GM03348 (cell line): Measurements from ENCODE around the gene ILF3.
"Not testable (repeated sequence)": the region's sequence is repeated elsewhere in the genome, so short reads cannot be mapped to it uniquely, and the experiment has no call there.

Experiments
- DNase-seq: peaks from one replicate; pipeline ENCODE4 v3.0.0; 2012; ENCODE audit warnings: low spot score

Gene ILF3

GRCh38 chr19:10642473-10643171 lies 11.5 kb upstream of the ILF3 start:
- DNase-seq: no peak

- DNase-seq: no peak
Observed at GRCh38 chr19:10643172-10643967, 10.8 kb upstream of the ILF3 start.

GRCh38 chr19:10643968-10644259 lies 10.2 kb upstream of the ILF3 start:
- no peak for DNase-seq

DNA sequence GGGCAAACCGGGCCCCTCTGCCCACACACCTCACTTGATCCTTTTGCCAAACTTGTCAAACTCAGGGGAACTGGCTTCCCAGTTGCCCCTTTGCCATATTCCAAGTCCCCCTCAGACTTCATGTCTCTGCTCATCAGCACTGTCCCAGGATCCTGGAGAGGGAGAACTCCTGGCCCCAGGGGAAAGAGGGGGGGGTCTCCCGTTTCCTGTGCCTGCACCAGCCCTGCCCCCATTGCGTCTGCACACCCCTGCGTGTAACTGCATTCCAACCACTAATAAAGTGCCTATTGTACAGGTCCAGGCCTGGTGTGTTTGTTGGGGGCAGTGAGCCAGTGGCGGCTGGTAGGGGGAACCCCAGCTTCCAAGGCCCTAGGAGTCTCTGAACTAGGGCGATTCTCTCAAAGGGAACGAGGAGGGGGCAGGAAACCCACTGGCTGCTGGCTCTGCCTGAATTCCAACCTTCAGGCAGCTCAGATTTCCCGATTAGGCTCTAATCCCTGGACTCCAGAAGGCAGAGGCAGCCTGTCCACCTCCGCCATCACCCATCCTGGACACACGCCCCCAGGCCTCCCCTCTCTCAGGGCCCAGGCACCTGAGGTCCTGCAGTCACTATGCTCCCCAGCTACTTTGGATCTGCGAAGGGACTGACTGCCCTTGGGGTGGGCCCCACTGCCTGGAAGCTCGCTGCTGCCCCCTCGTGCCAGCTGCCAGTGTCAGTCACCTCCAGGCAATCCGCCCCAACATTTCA lies 9.7 kb upstream of the ILF3 start:
- peak; percentile 94 for DNase-seq

DNA sequence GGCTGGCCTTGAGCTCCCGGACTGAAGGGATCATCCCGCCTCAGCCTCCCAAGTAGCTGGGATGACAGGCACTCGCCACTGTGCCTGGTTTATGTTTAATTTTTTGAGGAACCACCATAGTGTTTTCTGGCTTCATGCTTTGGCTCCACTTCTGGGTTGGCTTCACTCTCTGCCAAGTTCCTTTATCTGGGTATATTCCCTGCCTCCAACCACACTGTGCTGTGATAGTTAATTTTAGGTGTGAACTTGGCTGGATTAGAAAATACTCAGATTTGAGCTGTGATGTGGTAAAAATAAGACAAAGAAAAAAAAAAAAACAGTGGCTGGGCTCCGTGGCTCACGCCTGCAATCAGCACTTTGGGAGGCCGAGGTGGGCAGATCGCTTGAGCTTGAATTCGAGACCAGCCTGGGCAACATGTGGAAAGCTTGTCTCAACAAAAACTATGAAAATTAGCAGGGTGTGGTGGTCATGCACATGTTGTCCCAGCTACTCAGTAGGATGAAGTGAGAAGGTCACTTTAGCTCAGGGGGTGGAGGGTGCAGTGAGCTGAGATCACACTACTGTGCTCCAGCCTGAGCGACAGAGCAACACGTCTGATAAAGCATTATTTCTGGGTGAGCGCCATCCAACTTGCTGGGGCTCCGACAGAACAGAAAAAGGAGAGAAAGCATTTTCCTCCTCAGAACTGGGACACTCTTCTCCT lies 7.5 kb upstream of the ILF3 start:
- no peak for DNase-seq

GRCh38 chr19:10648360-10648759 lies 5.8 kb upstream of the ILF3 start:
- no peak for DNase-seq

DNA sequence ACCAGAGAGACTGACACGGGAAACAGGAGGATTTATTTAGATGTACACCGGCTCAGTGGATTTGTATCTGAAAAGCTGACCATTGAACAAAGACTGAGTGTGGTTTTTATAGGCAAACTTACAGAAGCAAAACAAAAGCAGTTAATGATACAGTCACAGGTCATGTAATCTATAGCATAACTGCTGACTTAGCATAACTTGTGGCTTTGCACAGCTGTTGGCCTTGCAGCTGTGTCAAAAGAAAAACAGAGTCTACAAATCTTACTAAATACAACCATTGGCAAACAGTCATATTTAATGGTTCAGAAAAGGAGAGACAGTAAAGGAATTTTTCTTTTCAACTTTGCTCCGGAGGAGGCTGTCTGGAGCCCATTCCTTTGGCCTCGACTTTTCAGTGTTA lies 2.3 kb upstream of the ILF3 start:
- no peak for DNase-seq

GRCh38 chr19:10653482-10653731 lies 739 bp upstream of the ILF3 start:
- DNase-seq: no peak

DNA sequence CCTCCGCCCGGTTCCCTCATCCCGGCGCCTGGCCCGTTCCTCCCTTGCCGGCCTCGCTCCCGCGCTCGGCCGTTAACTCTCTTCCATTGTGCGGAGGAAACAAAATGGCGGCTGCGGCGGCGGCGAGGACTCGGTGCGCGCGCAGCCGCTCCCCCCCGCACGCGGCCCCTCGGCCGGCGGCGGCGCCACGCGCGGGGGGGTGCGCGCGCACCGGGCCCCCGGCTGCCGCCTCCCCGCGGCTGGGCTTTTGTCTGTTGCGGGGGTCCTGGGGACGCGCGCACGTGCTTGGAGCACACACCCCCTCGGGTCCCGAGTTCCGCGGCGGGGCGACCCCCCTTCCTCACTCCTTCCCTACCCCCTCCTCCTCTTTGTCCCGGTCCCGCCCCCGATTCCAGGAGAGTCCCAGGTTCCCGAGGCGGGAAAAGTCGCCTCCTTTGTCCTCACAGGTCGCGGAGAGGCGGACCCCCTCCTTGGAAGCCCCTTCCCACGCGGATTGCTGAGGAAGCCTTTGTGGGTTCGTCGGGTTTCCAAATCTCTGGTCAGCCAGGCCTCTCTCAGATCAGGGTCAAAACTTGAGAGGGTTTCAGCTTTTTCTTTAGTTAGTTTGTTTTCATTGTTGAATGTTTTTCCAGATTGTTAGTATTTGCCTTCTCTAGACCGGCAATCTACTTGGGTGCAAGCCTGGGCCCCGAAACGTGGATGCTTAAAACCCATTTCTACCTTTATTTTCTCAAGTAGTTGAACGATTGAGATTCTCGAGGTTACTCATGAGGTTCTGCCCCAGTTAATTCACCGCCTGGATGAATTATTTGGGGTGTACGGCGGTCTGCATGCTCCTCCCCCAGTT lies 687 bp downstream of the ILF3 start:
- DNase-seq: peak; percentile 96

DNA sequence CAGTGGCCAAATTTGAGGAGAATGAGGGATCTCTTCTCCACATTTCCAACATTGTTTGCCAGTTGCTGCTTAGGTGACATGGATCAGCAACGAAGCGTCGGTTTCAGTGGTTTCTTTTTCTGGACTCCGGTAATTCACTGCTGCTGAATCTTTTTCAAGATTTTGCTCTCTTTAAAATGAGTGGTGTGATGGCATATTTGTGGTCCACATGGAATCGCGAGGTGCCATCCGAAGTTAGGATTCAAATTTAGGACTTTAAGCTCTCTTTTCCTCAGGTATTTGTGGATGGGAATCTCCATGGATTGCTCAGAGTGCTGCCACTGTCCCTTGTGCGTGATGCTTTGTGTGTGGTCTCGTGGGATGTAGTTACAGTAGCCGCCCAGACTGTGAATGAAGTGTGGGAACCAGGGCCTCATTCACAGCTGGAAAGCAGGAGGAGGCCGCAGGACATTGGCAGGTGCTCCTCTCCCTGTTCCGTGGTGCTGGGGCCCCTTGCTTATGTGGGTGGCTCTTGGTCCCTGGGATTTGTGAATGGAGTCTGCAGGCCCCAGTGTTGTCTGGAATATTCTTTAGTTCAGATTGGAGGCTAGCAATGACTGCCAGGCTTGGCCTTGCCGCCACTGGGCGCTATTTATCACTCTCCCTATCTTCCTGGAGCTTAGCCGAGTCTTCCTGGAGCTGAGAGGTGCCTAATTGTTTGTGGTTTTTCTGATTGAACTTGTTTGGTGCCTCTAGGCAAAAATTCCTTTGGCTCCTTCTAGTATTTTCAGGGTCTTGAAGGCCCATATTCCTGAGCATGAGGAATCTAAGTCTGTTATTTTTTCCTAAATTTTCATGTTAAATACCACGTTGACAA lies 1.5 kb downstream of the ILF3 start:
- DNase-seq: peak; percentile 26

DNA sequence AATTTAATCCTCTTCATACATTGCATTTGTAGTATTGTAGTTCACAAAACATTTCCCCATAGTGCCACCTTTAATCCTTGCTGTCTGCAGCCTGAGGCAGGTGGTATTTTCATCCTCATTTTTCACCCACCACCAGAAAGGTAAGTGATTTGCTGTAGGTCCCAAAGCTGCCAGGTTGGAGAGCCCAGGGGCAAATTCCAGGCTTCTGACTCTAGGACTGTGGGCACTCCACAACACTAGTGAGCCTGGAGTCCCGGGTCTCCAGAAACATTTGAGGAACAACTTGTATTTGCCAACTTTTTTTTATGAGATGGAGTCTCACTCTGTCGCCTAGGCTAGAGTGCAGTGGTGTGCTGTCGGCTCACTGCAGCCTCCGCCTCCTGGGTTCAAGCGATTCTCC lies 6.2 kb downstream of the ILF3 start:
- no peak for DNase-seq

- no peak for DNase-seq
Observed at GRCh38 chr19:10661946-10662345, 7.8 kb downstream of the ILF3 start.

- no peak for DNase-seq
Observed at GRCh38 chr19:10662384-10663251, 8.5 kb downstream of the ILF3 start.

DNA sequence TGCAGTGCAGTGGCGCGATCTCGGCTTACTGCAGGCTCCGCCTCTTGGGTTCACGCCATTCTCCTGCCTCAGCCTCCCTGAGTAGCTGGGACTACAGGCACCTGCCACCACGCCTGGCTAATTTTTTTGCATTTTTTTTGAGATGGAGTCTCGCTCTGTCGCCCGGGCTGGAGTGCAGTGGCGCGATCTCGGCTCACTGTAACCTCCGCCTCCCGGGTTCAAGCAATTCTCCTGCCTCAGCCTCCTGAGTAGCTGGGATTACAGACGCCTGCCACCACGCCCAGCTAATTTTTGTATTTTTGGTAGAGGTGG lies 9.1 kb downstream of the ILF3 start:
- not testable (repeated sequence) for DNase-seq

GRCh38 chr19:10667867-10668266 lies 13.7 kb downstream of the ILF3 start:
- no peak for DNase-seq

DNA sequence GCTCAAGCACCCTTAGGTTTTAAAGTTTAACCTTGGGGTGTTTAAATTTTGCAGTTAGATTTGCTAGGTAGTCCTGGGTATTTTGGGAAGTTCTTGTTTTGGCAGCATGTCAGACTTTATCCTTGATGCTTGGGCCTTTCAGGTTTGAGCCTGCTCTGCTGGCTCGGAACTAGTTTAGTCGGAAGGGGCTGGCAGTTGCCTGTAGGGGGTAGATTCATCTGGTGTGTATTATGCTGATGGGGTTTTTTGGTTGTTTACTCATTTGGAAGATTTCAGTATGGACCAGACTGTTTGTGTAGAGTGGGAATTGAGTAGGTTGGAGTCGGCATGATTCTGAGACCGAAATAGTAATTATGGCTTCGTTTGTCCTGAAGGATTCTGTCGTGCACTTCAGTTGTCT lies 15.1 kb downstream of the ILF3 start:
- DNase-seq: no peak

DNA sequence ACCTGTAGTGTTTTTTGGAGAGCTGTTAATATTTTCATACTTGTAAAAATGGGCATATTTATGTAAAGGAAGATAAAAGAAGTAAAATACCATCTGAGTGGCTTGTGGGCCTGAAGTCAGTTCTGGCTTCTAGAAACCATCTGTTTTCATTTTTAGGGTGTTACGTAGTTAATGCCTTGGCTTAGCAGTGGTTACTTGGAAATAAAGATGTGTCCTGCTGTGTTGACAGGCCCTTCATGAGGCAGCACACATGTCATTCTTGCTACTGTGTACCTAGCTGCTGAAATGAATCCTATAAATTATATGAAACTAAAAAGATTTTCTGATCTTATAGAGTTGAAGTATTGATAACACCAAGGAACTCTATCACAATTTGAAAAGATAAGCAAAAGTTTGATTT lies 16.0 kb downstream of the ILF3 start:
- DNase-seq: peak; percentile 61

DNA sequence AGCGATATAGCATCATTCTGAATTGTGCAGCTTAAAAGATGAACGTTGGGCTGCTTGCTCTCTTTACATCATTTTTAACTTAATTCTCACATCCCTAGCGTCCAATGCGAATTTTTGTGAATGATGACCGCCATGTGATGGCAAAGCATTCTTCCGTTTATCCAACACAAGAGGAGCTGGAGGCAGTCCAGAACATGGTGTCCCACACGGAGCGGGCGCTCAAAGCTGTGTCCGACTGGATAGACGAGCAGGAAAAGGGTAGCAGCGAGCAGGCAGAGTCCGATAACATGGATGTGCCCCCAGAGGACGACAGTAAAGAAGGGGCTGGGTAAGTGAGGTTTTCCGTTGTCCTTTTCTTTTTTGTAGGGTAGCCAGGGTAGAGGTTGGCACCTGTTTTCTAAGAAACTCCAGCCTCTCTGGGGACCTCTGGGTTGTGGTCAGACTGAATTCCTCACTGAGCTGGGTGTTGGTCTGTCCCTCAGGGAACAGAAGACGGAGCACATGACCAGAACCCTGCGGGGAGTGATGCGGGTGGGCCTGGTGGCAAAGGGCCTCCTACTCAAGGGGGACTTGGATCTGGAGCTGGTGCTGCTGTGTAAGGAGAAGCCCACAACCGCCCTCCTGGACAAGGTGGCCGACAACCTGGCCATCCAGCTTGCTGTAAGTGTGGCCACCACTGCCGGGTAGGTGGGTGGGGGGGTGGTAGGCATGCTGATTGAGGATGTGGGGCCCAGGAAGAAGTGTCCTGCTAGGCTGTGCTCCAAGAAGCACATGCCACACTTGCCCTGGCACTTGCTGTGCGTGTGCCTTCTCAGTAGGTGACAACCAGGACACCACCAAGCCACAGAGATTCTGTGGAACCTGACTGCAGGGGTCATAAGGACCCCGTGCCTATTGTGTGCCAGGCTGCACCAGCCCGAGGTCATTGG lies 17.0 kb downstream of the ILF3 start:
- no peak for DNase-seq

- not testable (repeated sequence) for DNase-seq
Observed at GRCh38 chr19:10671922-10672321, 17.8 kb downstream of the ILF3 start.
